HG03571 (cell line): Measurements from ENCODE around the gene TLDC2.
"Not testable (repeated sequence)": the region's sequence is repeated elsewhere in the genome, so short reads cannot be mapped to it uniquely, and the experiment has no call there.

ENCODE experiments used
- ATAC-seq: cut with Tn5 transposase; IDR thresholded peaks from one replicate; pipeline ENCODE4 v1.9.1; 2021; ENCODE audit not compliant: unreplicated experiment

Gene TLDC2

GRCh38 chr20:36866681-36867495 lies 9.1 kb upstream of the TLDC2 start:
- ATAC-seq, result no peak

GRCh38 chr20:36871640-36872570 lies 4.0 kb upstream of the TLDC2 start:
- no peak for ATAC-seq

- no peak for ATAC-seq
These were observed 3.1 kb upstream of the TLDC2 start for GRCh38 chr20:36872852-36873251.

- no peak for ATAC-seq
These were observed 2.3 kb upstream of the TLDC2 start for GRCh38 chr20:36873498-36874189.

GRCh38 chr20:36875093-36875492 lies 845 bp upstream of the TLDC2 start:
- not testable (repeated sequence) for ATAC-seq

- ATAC-seq, result no peak
These were observed 515 bp downstream of the TLDC2 start for GRCh38 chr20:36876473-36876833.

GRCh38 chr20:36878941-36879340 lies 3.0 kb downstream of the TLDC2 start:
- ATAC-seq, result no peak

GRCh38 chr20:36880741-36881250 lies 4.9 kb downstream of the TLDC2 start:
- ATAC-seq, result no peak

- no peak for ATAC-seq
These were observed 5.4 kb downstream of the TLDC2 start for GRCh38 chr20:36881331-36881730.

- ATAC-seq, result no peak
These were observed 6.0 kb downstream of the TLDC2 start for GRCh38 chr20:36881888-36882287.

- no peak for ATAC-seq
These were observed 8.1 kb downstream of the TLDC2 start for GRCh38 chr20:36883977-36884535.

GRCh38 chr20:36885356-36885755 lies 9.4 kb downstream of the TLDC2 start:
- ATAC-seq, result no peak

- no peak for ATAC-seq
These were observed 11.2 kb downstream of the TLDC2 start for GRCh38 chr20:36886859-36887751.

GRCh38 chr20:36887752-36888090 lies 11.8 kb downstream of the TLDC2 start:
- no peak for ATAC-seq

GRCh38 chr20:36888880-36889516 lies 13.1 kb downstream of the TLDC2 start:
- no peak for ATAC-seq

GRCh38 chr20:36890586-36890985 lies 14.6 kb downstream of the TLDC2 start:
- ATAC-seq, result no peak

- ATAC-seq, result no peak
These were observed 15.3 kb downstream of the TLDC2 start for GRCh38 chr20:36891211-36891610.

- no peak for ATAC-seq
These were observed 17.9 kb downstream of the TLDC2 start for GRCh38 chr20:36893801-36894200.

- ATAC-seq, result no peak
These were observed 19.1 kb downstream of the TLDC2 start for GRCh38 chr20:36895036-36895435.

GRCh38 chr20:36904690-36905089 lies 28.8 kb downstream of the TLDC2 start:
- ATAC-seq, result no peak
